H1 (cell line): ENCODE data around the gene CACNA2D3. TPM values are rescaled to one million over a fixed set of nuclear protein-coding genes. Genes with fewer than 3 reads are reported as not detected.
"Not testable (repeated sequence)": the region's sequence is repeated elsewhere in the genome, so short reads cannot be mapped to it uniquely, and the experiment has no call there.

Experiments
- CTCF ChIA-PET: fragments of 300-600 bp; sonication (Branson Sonifier 250); formaldehyde crosslinking; loops from one replicate; lab custom pipeline; 2021; ENCODE audit not compliant: partially characterized antibody; lab: Charles Lee
- POLR2A ChIA-PET: fragments of 300-600 bp; sonication (Branson Sonifier 250); formaldehyde crosslinking; loops from one replicate; lab custom pipeline; 2021; ENCODE audit warnings: inconsistent platforms; ENCODE audit not compliant: partially characterized antibody; lab: Charles Lee
- DNase-seq, 2 experiments: peaks; one replicate each; pipeline versions ENCODE4 v3.0.0 to v3.0.0-alpha.2; 2010 to 2022; ENCODE audit warnings: low spot score in 2 of 2, low read depth in 1 of 2, mixed read lengths in 1 of 2
- FAIRE-seq: peaks from 2 replicates; lab custom pipeline; 2011; peaks lifted over from hg19 to GRCh38; lab: Jason Lieb, UNC
- H2AFZ ChIP-seq: 2 replicates; pipeline ENCODE4 v1.8.1; 2012; ENCODE audit warnings: low read length, inconsistent platforms
- H2AK5ac ChIP-seq: 2 replicates; pipeline ENCODE4 v1.6.1; 2013; ENCODE audit warnings: low read depth, low read length
- H2BK120ac ChIP-seq: replicated peaks from 2 replicates; pipeline ENCODE3; 2013; ENCODE audit warnings: low read depth, low read length, inconsistent platforms
- H2BK12ac ChIP-seq: 2 replicates; pipeline ENCODE4 v1.6.1; 2013; ENCODE audit warnings: low read depth, low read length
- H2BK15ac ChIP-seq: 2 replicates; pipeline ENCODE4 v1.6.1; 2013; ENCODE audit warnings: low read length
- H2BK20ac ChIP-seq: 2 replicates; pipeline ENCODE4 v1.6.1; 2013; ENCODE audit warnings: low read length
- H2BK5ac ChIP-seq: 2 replicates; pipeline ENCODE4 v1.6.1; 2013; ENCODE audit warnings: low read depth, low read length
- H3K14ac ChIP-seq: 2 replicates; pipeline ENCODE4 v1.6.1; 2013; ENCODE audit warnings: inconsistent platforms; ENCODE audit not compliant: insufficient read length
- H3K18ac ChIP-seq: 2 replicates; pipeline ENCODE4 v1.6.1; 2013; ENCODE audit warnings: low read length; ENCODE audit errors: extremely low read depth
- H3K23ac ChIP-seq: 2 replicates; pipeline ENCODE4 v1.6.1; 2013; ENCODE audit warnings: inconsistent platforms; ENCODE audit not compliant: insufficient read length
- H3K23me2 ChIP-seq: 2 replicates; pipeline ENCODE4 v1.6.1; 2013; ENCODE audit warnings: low read depth, low read length
- H3K27ac ChIP-seq: 2 replicates; pipeline ENCODE4 v1.6.1; 2011; ENCODE audit warnings: low read depth, low read length, inconsistent platforms
- H3K27me3 ChIP-seq, 4 experiments: replicated peaks in 1 of 4; 1 replicate in 1 of 4; 2 replicates in 3 of 4; pipeline versions ENCODE4 v1.6.1 to v1.8.1; 2011 to 2013; ENCODE audit warnings: low read length in 3 of 4, mild to moderate bottlenecking in 3 of 4, inconsistent platforms in 2 of 4, mixed read lengths in 2 of 4, moderate library complexity in 1 of 4; ENCODE audit not compliant: control insufficient read depth in 3 of 4, insufficient read depth in 3 of 4; ENCODE audit errors: extremely low read depth in 1 of 4
- H3K36me3 ChIP-seq, 4 experiments: 2 replicates each; pipeline versions ENCODE4 v1.6.1 to v1.8.1; 2011 to 2013; ENCODE audit warnings: mild to moderate bottlenecking in 4 of 4, low read length in 3 of 4, moderate library complexity in 2 of 4, control low read depth in 1 of 4, inconsistent platforms in 1 of 4; ENCODE audit not compliant: insufficient read depth in 4 of 4, control insufficient read depth in 2 of 4
- H3K4ac ChIP-seq: replicated peaks from 2 replicates; pipeline ENCODE3; 2013; ENCODE audit warnings: low read length, low read depth, mixed read lengths, inconsistent platforms; ENCODE audit not compliant: insufficient read length
- H3K4me1 ChIP-seq, 4 experiments: replicated peaks in 1 of 4; 1 replicate in 1 of 4; 2 replicates in 3 of 4; pipeline versions ENCODE4 v1.6.1 to v1.8.1; 2011 to 2013; ENCODE audit warnings: low read length in 3 of 4, inconsistent platforms in 2 of 4, mixed read lengths in 1 of 4; ENCODE audit not compliant: insufficient read depth in 4 of 4, control insufficient read depth in 3 of 4
- H3K4me2 ChIP-seq, 2 experiments: 2 replicates each; pipeline versions ENCODE4 v1.6.1 to v1.8.1; 2011 to 2013; ENCODE audit warnings: low read depth in 2 of 2, low read length in 2 of 2, control low read depth in 1 of 2, inconsistent platforms in 1 of 2, mild to moderate bottlenecking in 1 of 2; ENCODE audit not compliant: insufficient read depth in 1 of 2
- H3K4me3 ChIP-seq, 4 experiments: fragments of 200-600, 300-600 bp in 1 of 4; sonication (generic), shearing (Covaris generic), sonication (Bioruptor Twin) in 1 of 4; 2 replicates each; pipeline versions ENCODE4 v1.5.1 to v1.8.1; 2011 to 2016; ENCODE audit warnings: low read length in 4 of 4, low read depth in 3 of 4, control low read depth in 2 of 4, inconsistent platforms in 2 of 4, mild to moderate bottlenecking in 2 of 4, mixed read lengths in 1 of 4, moderate library complexity in 1 of 4; ENCODE audit not compliant: insufficient read depth in 2 of 4; ENCODE audit errors: extremely low read depth in 1 of 4
- H3K56ac ChIP-seq: replicated peaks from 2 replicates; pipeline ENCODE3; 2013; ENCODE audit warnings: low read depth, mild to moderate bottlenecking, mixed read lengths, low read length, inconsistent platforms; ENCODE audit not compliant: insufficient read length
- H3K79me1 ChIP-seq: 2 replicates; pipeline ENCODE4 v1.6.1; 2013; ENCODE audit warnings: low read depth, low read length, control low read depth
- H3K79me2 ChIP-seq, 2 experiments: 2 replicates each; pipeline versions ENCODE4 v1.6.1 to v1.8.1; 2012 to 2013; ENCODE audit warnings: low read length in 2 of 2, mild to moderate bottlenecking in 2 of 2, inconsistent platforms in 1 of 2; ENCODE audit not compliant: insufficient read depth in 2 of 2, control insufficient read depth in 1 of 2
- H3K9ac ChIP-seq, 4 experiments: replicated peaks in 1 of 4; 1 replicate in 1 of 4; 2 replicates in 3 of 4; pipeline versions ENCODE4 v1.6.1 to v1.8.1; 2011 to 2013; ENCODE audit warnings: low read depth in 3 of 4, low read length in 3 of 4, control low read depth in 2 of 4, mild to moderate bottlenecking in 2 of 4, moderate library complexity in 2 of 4, inconsistent platforms in 1 of 4; ENCODE audit errors: extremely low read depth in 1 of 4
- H3K9me3 ChIP-seq, 2 experiments: 2 replicates each; pipeline versions ENCODE4 v1.6.1 to v1.8.1; 2012 to 2013; ENCODE audit warnings: mild to moderate bottlenecking in 2 of 2, moderate library complexity in 2 of 2, control low read depth in 1 of 2, inconsistent platforms in 1 of 2, low read depth in 1 of 2, low read length in 1 of 2, mixed read lengths in 1 of 2; ENCODE audit not compliant: insufficient read depth in 2 of 2
- H4K20me1 ChIP-seq, 2 experiments: replicated peaks in 1 of 2; 2 replicates each; pipeline versions ENCODE3 to v1.8.1; 2011 to 2013; ENCODE audit warnings: inconsistent platforms in 2 of 2, low read length in 2 of 2, mild to moderate bottlenecking in 1 of 2; ENCODE audit not compliant: insufficient read depth in 2 of 2, control insufficient read depth in 1 of 2
- H4K5ac ChIP-seq: 2 replicates; pipeline ENCODE4 v1.6.1; 2013; ENCODE audit warnings: low read length, low read depth, mixed read lengths, inconsistent platforms; ENCODE audit not compliant: insufficient read length
- H4K8ac ChIP-seq: 2 replicates; pipeline ENCODE4 v1.8.0; 2013; ENCODE audit warnings: mild to moderate bottlenecking, moderate library complexity, low read length, inconsistent platforms; ENCODE audit not compliant: insufficient read depth; ENCODE audit errors: extremely low read depth
- H4K91ac ChIP-seq: replicated peaks from 2 replicates; pipeline ENCODE3; 2013; ENCODE audit warnings: low read length, mixed read lengths, inconsistent platforms; ENCODE audit not compliant: insufficient read length
- RXRA ChIP-seq: IDR thresholded peaks from 2 replicates; pipeline ENCODE4 v1.6.1; 2011; ENCODE audit warnings: low read depth, mild to moderate bottlenecking, low read length, moderate library complexity; ENCODE audit not compliant: insufficient read depth
- WGBS, 2 experiments: shearing (Covaris generic) in 1 of 2; methylation state at CpG; one replicate each; pipeline versions ENCODE4 v1.1.6 to v1.1.7; 2013 to 2015; ENCODE audit warnings: low lambda C conversion rate in 2 of 2, mixed read lengths in 2 of 2, inconsistent platforms in 1 of 2, low coverage in 1 of 2, missing lambda C conversion rate in 1 of 2; ENCODE audit not compliant: insufficient replicate concordance in 2 of 2, insufficient coverage in 1 of 2, insufficient read length in 1 of 2; ENCODE audit errors: extremely low coverage in 1 of 2, missing lambda C conversion rate in 1 of 2; 5-methylcytosine and 5-hydroxymethylcytosine counted together
- polyA plus RNA-seq, 7 experiments: library from polyadenylated mRNA; depleted of rRNA in 3 of 7; stranded (reverse) in 5 of 7; unstranded in 2 of 7; fragments of >200 nt in 5 of 7; fragments of 200-250 nt in 2 of 7; gene quantifications; 1 replicate in 5 of 7; 2 replicates in 1 of 7; 4 replicates in 1 of 7; pipeline versions ENCODE4 v1.2.1 to v1.2.3, GENCODE V29; 2011 to 2013; ENCODE audit warnings: missing spikeins in 2 of 7, mixed read lengths in 2 of 7
- total RNA-seq: library from RNA; stranded (reverse); fragmentation: NEBNext Ultra II Directional; extraction: Animal tissue kit (Norgen Biotek cat#: 25700); gene quantifications from 2 replicates; pipeline ENCODE4 v1.2.1, GENCODE V29; 2021

CACNA2D3 gene
- total and polyA plus RNA-seq, 2 of the 8 experiments (the other 6 are each of a cell fraction or from before 2014, with no cell fraction given): 1.5 to 1.8 TPM

- Histone ChIP-seq H3K9ac (no peak overlapping the region), H4K91ac (no peak overlapping the region), H3K4ac (no peak overlapping the region), H3K36me3 (no peaks in the 10 kb centered on the region), H3K18ac (no peak overlapping the region), H2AFZ (no peak overlapping the region), H2BK15ac (no peak overlapping the region), H3K27ac (no peak overlapping the region), H3K27me3 (no peaks in the 10 kb centered on the region), H3K56ac (no peak overlapping the region), H3K4me1 (no peaks in the 10 kb centered on the region), H3K23me2 (no peaks in the 10 kb centered on the region), H3K4me3 (no peak overlapping the region), H4K5ac (no peak overlapping the region), H3K4me2 (no peak overlapping the region), H3K9me3 (peaks cover 0 to 2% of the 10 kb centered on the region in 2 experiments; a peak in 1 of 4 replicates), H2BK5ac (no peak overlapping the region), H4K8ac (no peak overlapping the region), H3K79me2 (no peaks in the 10 kb centered on the region), H3K14ac (no peak overlapping the region), H4K20me1 (no peaks in the 10 kb centered on the region), H3K79me1 (no peaks in the 10 kb centered on the region), H2BK12ac (no peak overlapping the region), H3K23ac (no peak overlapping the region), H2AK5ac (no peak overlapping the region), H2BK120ac (no peak overlapping the region), H2BK20ac (no peak overlapping the region)
- no peak for FAIRE-seq
- no peak for DNase-seq
- no peak for TF ChIP-seq RXRA
- 91% methylated on average over 2 of the region's 2 CpGs; no CpG with 5 or more reads in 1 of the 2 experiments for WGBS, 2 experiments
- ChIA-PET CTCF (no interaction called here), POLR2A (no interaction called here)
Observed at GRCh38 chr3:54458357-54458756, 336.0 kb downstream of the CACNA2D3 start.

GRCh38 chr3:54464554-54464953, 342.2 kb downstream of the CACNA2D3 start:
- H3K23ac ChIP-seq, H3K9ac ChIP-seq, FAIRE-seq, H3K56ac ChIP-seq, H3K23me2 ChIP-seq, H4K8ac ChIP-seq, H2BK20ac ChIP-seq, H3K79me2 ChIP-seq, H3K27me3 ChIP-seq, H3K4me3 ChIP-seq, H3K4ac ChIP-seq, H3K14ac ChIP-seq, DNase-seq, CTCF ChIA-PET, H4K20me1 ChIP-seq, H2BK120ac ChIP-seq, H2AFZ ChIP-seq, H2BK5ac ChIP-seq, H4K5ac ChIP-seq, H3K4me1 ChIP-seq, H2AK5ac ChIP-seq, POLR2A ChIA-PET, H3K36me3 ChIP-seq, H3K4me2 ChIP-seq, H2BK12ac ChIP-seq, H4K91ac ChIP-seq, H3K18ac ChIP-seq, H2BK15ac ChIP-seq, H3K27ac ChIP-seq, H3K79me1 ChIP-seq: not testable (repeated sequence)
- H3K9me3 ChIP-seq: peaks cover 14 to 15% of the 10 kb centered on the region in 2 experiments
- 93% methylated on average over 18 of the region's 23 CpGs; no CpG with 5 or more reads in 1 of the 2 experiments for WGBS, 2 experiments
